ENCODE results near the gene BCAN. TPM values are rescaled to one million over a fixed set of nuclear protein-coding genes. Genes with fewer than 3 reads are reported as not detected.
A peak's percentile ranks its signal among the peaks of the same experiment; 100 is the strongest.

BCAN gene
- polyA plus RNA-seq, 1 donor (not counting 4 experiments of a cell fraction or from before 2014, with no cell fraction given) = not detected

DNA sequence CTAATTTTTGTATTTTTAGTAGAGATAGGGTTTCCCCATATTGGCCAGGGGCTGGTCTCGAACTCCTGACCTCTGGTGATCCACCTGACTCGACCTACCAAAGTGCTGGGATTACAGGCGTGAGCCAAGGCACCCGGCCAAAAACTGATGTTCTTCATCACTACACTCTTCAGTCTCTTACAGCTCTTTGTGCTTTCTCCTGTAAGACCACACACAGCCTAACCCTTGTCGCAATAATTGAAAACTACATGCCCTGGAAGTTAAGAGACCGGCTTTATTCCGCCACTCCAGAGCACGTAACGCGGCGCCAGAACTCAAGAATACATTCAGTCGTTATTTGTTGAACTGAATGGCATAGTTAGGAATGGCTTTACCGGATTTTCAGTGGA is 41.2 kb upstream of the BCAN start:
- H3K79me2 ChIP-seq (ENCODE audit: control insufficient read depth, insufficient read depth, low read length) = peaks cover 25% of the 10 kb centered on the region
- dilution Hi-C loops (cut with MboI; ENCODE audit: extremely low pct_ligation_motif_present, low sequenced_read_pairs) = no loop called here
- DNase-seq (ENCODE audit: low read depth, low spot score) (no peak), FAIRE-seq (no peak)
- no peaks in the 10 kb centered on the region for H4K20me1 ChIP-seq (ENCODE audit: control insufficient read depth, extremely low read depth, insufficient read depth, low read length)
- H3K36me3 ChIP-seq (ENCODE audit: control insufficient read depth in 2 of 2, extremely low read depth in 1 of 2, insufficient read depth in 2 of 2, low read length in 2 of 2) = peaks cover 25 to 26% of the 10 kb centered on the region in 2 experiments
- H3K4me2 ChIP-seq (ENCODE audit: control insufficient read depth, extremely low read depth, insufficient read depth, low read depth, low read length) = peak overlapping the region; percentile 97
- peak overlapping the region; percentile 98 for H3K9ac ChIP-seq (ENCODE audit: control insufficient read depth, extremely low read depth, insufficient read depth, low read length)
- peak overlapping the region; percentile 90 for H3K27ac ChIP-seq (ENCODE audit: control insufficient read depth, insufficient read depth, low read length)
- H3K4me3 ChIP-seq (ENCODE audit: control insufficient read depth in 2 of 3, extremely low read depth in 1 of 3, insufficient read depth in 2 of 3, low read depth in 1 of 3, low read length in 3 of 3) = peak overlapping the region; percentile 61 to 97 (median 96)
- peak overlapping the region; percentile 78 for H2AFZ ChIP-seq (ENCODE audit: control insufficient read depth, low read length)
- no peaks in the 10 kb centered on the region for H3K9me1 ChIP-seq (ENCODE audit: control insufficient read depth, extremely low read depth, insufficient read depth, low read length)
- H3K9me3 ChIP-seq (ENCODE audit: control insufficient read depth, low read depth, low read length) = no peaks in the 10 kb centered on the region
- no peak for TF ChIP-seq EZH2 (IDR thresholded peaks at IDR 0.05; ENCODE audit: low read length)
- TF ChIP-seq, protein P1, sequence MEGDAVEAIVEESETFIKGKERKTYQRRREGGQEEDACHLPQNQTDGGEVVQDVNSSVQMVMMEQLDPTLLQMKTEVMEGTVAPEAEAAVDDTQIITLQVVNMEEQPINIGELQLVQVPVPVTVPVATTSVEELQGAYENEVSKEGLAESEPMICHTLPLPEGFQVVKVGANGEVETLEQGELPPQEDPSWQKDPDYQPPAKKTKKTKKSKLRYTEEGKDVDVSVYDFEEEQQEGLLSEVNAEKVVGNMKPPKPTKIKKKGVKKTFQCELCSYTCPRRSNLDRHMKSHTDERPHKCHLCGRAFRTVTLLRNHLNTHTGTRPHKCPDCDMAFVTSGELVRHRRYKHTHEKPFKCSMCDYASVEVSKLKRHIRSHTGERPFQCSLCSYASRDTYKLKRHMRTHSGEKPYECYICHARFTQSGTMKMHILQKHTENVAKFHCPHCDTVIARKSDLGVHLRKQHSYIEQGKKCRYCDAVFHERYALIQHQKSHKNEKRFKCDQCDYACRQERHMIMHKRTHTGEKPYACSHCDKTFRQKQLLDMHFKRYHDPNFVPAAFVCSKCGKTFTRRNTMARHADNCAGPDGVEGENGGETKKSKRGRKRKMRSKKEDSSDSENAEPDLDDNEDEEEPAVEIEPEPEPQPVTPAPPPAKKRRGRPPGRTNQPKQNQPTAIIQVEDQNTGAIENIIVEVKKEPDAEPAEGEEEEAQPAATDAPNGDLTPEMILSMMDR (optimal IDR thresholded peaks at IDR 0.05 in 1 of 3, IDR thresholded peaks at IDR 0.05 in 1 of 3, conservative IDR thresholded peaks at IDR 0.05 in 1 of 3; ENCODE audit: extremely low read depth in 1 of 3, insufficient read depth in 2 of 3, low read length in 3 of 3) = no peak
- H3K4me1 ChIP-seq (ENCODE audit: control insufficient read depth, extremely low read depth, insufficient read depth, low read length) = peaks cover 28% of the 10 kb centered on the region
- H3K27me3 ChIP-seq (ENCODE audit: control insufficient read depth, extremely low read depth, insufficient read depth, low read length) = no peaks in the 10 kb centered on the region

DNA sequence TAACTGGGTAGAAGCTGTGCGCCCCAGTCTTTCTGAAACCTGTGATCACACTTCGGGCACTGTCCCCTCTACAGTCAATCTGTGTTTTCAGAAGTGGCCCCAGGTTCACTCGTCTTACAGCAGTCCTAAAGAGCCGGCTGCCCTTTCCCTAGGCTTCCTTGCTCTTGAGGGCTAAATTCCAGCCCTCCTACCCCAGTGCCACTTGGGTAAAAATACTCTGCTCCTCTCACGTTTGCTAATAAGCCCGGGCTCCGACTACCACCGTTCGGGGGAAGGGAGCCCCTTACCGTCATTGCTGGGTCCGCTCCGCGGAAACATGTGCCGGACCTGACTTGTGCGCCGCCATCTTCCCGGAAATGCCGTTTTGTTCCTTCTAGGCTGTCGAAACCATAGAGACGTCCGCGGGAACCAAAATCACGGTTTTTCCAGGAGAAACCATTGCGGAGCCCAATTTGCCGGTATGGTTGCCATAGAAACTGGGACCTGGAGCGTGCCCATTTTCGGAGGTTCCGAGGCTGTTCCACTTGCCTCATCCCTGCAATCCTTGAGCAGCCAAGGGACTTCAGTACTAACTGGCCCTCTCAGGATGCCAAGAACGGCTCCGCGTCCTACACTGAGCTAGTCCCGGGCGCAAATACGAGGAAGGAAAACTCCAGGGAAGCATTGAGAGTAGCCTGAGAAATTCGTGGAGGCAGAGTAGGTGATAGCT is 40.6 kb upstream of the BCAN start, which contains the start of gene GPATCH4:
Gene GPATCH4, minus strand, starts transcription at position 358 of the 709 bp plus-strand sequence.
- Histone ChIP-seq H3K4me2 (ENCODE audit: control insufficient read depth, extremely low read depth, insufficient read depth, low read depth, low read length) (peak within 1 kb of the TSS; percentile 97), H4K20me1 (ENCODE audit: control insufficient read depth, extremely low read depth, insufficient read depth, low read length) (no peaks in the 10 kb centered on the region), H3K27ac (ENCODE audit: control insufficient read depth, insufficient read depth, low read length) (peak within 1 kb of the TSS; percentile 90), H3K9me3 (ENCODE audit: control insufficient read depth, low read depth, low read length) (no peaks in the 10 kb centered on the region), H3K9me1 (ENCODE audit: control insufficient read depth, extremely low read depth, insufficient read depth, low read length) (no peaks in the 10 kb centered on the region), H3K36me3 (ENCODE audit: control insufficient read depth in 2 of 2, extremely low read depth in 1 of 2, insufficient read depth in 2 of 2, low read length in 2 of 2) (peaks cover 20 to 22% of the 10 kb centered on the region in 2 experiments), H2AFZ (ENCODE audit: control insufficient read depth, low read length) (peak within 1 kb of the TSS; percentile 78), H3K9ac (ENCODE audit: control insufficient read depth, extremely low read depth, insufficient read depth, low read length) (peak within 1 kb of the TSS; percentile 98), H3K79me2 (ENCODE audit: control insufficient read depth, insufficient read depth, low read length) (peaks cover 25% of the 10 kb centered on the region), H3K4me3 (ENCODE audit: control insufficient read depth in 2 of 3, extremely low read depth in 1 of 3, insufficient read depth in 2 of 3, low read depth in 1 of 3, low read length in 3 of 3) (peak within 1 kb of the TSS; percentile 61 to 97 (median 96)), H3K27me3 (ENCODE audit: control insufficient read depth, extremely low read depth, insufficient read depth, low read length) (no peaks in the 10 kb centered on the region), H3K4me1 (ENCODE audit: control insufficient read depth, extremely low read depth, insufficient read depth, low read length) (peaks cover 28% of the 10 kb centered on the region)
- DNase-seq (ENCODE audit: low read depth, low spot score) (no peak), FAIRE-seq (no peak)
- dilution Hi-C loops (cut with MboI; ENCODE audit: extremely low pct_ligation_motif_present, low sequenced_read_pairs) = no loop called here
- TF ChIP-seq, protein P1 (optimal IDR thresholded peaks at IDR 0.05 in 1 of 3, IDR thresholded peaks at IDR 0.05 in 1 of 3, conservative IDR thresholded peaks at IDR 0.05 in 1 of 3; ENCODE audit: extremely low read depth in 1 of 3, insufficient read depth in 2 of 3, low read length in 3 of 3) = no peak
- TF ChIP-seq EZH2 (IDR thresholded peaks at IDR 0.05; ENCODE audit: low read length) = no peak

Data from keratinocyte (primary cell).